Esophagus squamous epithelium (tissue), 4 donors: ENCODE data around the gene SLC29A1.

ENCODE experiments used
- CTCF ChIP-seq, 6 experiments: fragments of 450-650 bp in 4 of 6; fragments of 200-600 bp in 2 of 6; sonication (generic) in 2 of 6; IDR thresholded peaks; one replicate each; pipeline ENCODE4 v1.5.1; 2016 to 2019; ENCODE audit warnings: antibody characterized with exemption in 6 of 6, mild to moderate bottlenecking in 4 of 6, moderate library complexity in 4 of 6
- POLR2A ChIP-seq, 4 donors: fragments of 450-650 bp; IDR thresholded peaks; one replicate each; pipeline ENCODE4 v1.6.1; 2017; ENCODE audit warnings: antibody characterized with exemption in 4 of 4, mild to moderate bottlenecking in 4 of 4, moderate library complexity in 3 of 4

GRCh38 chr6:44249082-44249748 lies 25.8 kb downstream of the SLC29A1 start:
- no peak for TF ChIP-seq CTCF (IDR thresholded peaks at IDR 0.05)
- TF ChIP-seq POLR2A (IDR thresholded peaks at IDR 0.05) = no peak
